Islet of Langerhans (tissue), 1 donor: ENCODE data around the gene CRBN.

Experiments used
- FAIRE-seq: peaks from one replicate; lab custom pipeline; 2011; peaks lifted over from hg19 to GRCh38; lab: Jason Lieb, UNC

Gene CRBN

GRCh38 chr3:3170998-3171397 lies 8.5 kb downstream of the CRBN start:
- peak; percentile 91 for FAIRE-seq

GRCh38 chr3:3165650-3166049 lies 13.8 kb downstream of the CRBN start:
- FAIRE-seq = no peak

GRCh38 chr3:3165241-3165640 lies 14.2 kb downstream of the CRBN start:
- FAIRE-seq = no peak

GRCh38 chr3:3160826-3161225 lies 18.7 kb downstream of the CRBN start:
- no peak for FAIRE-seq

GRCh38 chr3:3157484-3157883 lies 22.0 kb downstream of the CRBN start:
- FAIRE-seq = no peak

- FAIRE-seq = no peak
Observed at GRCh38 chr3:3154879-3155610, 24.4 kb downstream of the CRBN start.

GRCh38 chr3:3151513-3151912 lies 28.0 kb downstream of the CRBN start:
- no peak for FAIRE-seq

- no peak for FAIRE-seq
Observed at GRCh38 chr3:3149560-3149959, 29.9 kb downstream of the CRBN start.

GRCh38 chr3:3145831-3146230 lies 33.7 kb downstream of the CRBN start:
- FAIRE-seq = no peak

GRCh38 chr3:3141939-3142338 lies 37.6 kb downstream of the CRBN start:
- FAIRE-seq = no peak

GRCh38 chr3:3137526-3137925 lies 42.0 kb downstream of the CRBN start:
- no peak for FAIRE-seq

- no peak for FAIRE-seq
Observed at GRCh38 chr3:3134750-3135448, 44.6 kb downstream of the CRBN start.

- no peak for FAIRE-seq
Observed at GRCh38 chr3:3133500-3133899, 46.0 kb downstream of the CRBN start.

GRCh38 chr3:3129579-3129978 lies 49.9 kb downstream of the CRBN start:
- FAIRE-seq = no peak

- FAIRE-seq = no peak
Observed at GRCh38 chr3:3127432-3128010, 52.0 kb downstream of the CRBN start.

- FAIRE-seq = no peak
Observed at GRCh38 chr3:3126477-3127431, 52.7 kb downstream of the CRBN start, which contains the start of gene TRNT1. Gene TRNT1 (plus strand): TSS chr3:3126940. CDS start chr3:3129041, 2,101 bp downstream.

GRCh38 chr3:3125977-3126376 lies 53.5 kb downstream of the CRBN start:
- no peak for FAIRE-seq

GRCh38 chr3:3119393-3119851 lies 60.1 kb downstream of the CRBN start:
- FAIRE-seq = no peak

GRCh38 chr3:3117651-3118050 lies 61.8 kb downstream of the CRBN start:
- FAIRE-seq = no peak

- no peak for FAIRE-seq
Observed at GRCh38 chr3:3113042-3113709, 66.3 kb downstream of the CRBN start.

- no peak for FAIRE-seq
Observed at GRCh38 chr3:3110749-3111361, 68.6 kb downstream of the CRBN start.
